Caki2 (cell line): Measurements from ENCODE around the gene CGNL1. TPM values are rescaled to one million over a fixed set of nuclear protein-coding genes. Genes with fewer than 3 reads are reported as not detected.
A peak's percentile ranks its signal among the peaks of the same experiment; 100 is the strongest.

Source experiments
- DNase-seq: peaks from one replicate; pipeline ENCODE4 v3.0.0-alpha.2; 2015; ENCODE audit warnings: low read depth
- in situ Hi-C: cut with HindIII; loops from 2 replicates; pipeline ENCODE4 v1.10.0; 2016; ENCODE audit warnings: low sequenced_read_pairs, low pct_unique_long_range_greater_than_20kb, mixed read lengths
- total RNA-seq: library from RNA; depleted of rRNA; stranded (reverse); fragments of >200 nt; shearing (Covaris generic); gene quantifications from 2 replicates; pipeline ENCODE4 v1.2.3, GENCODE V29; 2014; ENCODE audit warnings: low replicate concordance; rRNA removed

CGNL1 gene, protein sequence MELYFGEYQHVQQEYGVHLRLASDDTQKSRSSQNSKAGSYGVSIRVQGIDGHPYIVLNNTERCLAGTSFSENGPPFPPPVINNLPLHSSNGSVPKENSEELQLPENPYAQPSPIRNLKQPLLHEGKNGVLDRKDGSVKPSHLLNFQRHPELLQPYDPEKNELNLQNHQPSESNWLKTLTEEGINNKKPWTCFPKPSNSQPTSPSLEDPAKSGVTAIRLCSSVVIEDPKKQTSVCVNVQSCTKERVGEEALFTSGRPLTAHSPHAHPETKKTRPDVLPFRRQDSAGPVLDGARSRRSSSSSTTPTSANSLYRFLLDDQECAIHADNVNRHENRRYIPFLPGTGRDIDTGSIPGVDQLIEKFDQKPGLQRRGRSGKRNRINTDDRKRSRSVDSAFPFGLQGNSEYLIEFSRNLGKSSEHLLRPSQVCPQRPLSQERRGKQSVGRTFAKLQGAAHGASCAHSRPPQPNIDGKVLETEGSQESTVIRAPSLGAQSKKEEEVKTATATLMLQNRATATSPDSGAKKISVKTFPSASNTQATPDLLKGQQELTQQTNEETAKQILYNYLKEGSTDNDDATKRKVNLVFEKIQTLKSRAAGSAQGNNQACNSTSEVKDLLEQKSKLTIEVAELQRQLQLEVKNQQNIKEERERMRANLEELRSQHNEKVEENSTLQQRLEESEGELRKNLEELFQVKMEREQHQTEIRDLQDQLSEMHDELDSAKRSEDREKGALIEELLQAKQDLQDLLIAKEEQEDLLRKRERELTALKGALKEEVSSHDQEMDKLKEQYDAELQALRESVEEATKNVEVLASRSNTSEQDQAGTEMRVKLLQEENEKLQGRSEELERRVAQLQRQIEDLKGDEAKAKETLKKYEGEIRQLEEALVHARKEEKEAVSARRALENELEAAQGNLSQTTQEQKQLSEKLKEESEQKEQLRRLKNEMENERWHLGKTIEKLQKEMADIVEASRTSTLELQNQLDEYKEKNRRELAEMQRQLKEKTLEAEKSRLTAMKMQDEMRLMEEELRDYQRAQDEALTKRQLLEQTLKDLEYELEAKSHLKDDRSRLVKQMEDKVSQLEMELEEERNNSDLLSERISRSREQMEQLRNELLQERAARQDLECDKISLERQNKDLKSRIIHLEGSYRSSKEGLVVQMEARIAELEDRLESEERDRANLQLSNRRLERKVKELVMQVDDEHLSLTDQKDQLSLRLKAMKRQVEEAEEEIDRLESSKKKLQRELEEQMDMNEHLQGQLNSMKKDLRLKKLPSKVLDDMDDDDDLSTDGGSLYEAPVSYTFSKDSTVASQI
- total RNA-seq, result 0.49 and 0.84 TPM in 2 replicates

DNA sequence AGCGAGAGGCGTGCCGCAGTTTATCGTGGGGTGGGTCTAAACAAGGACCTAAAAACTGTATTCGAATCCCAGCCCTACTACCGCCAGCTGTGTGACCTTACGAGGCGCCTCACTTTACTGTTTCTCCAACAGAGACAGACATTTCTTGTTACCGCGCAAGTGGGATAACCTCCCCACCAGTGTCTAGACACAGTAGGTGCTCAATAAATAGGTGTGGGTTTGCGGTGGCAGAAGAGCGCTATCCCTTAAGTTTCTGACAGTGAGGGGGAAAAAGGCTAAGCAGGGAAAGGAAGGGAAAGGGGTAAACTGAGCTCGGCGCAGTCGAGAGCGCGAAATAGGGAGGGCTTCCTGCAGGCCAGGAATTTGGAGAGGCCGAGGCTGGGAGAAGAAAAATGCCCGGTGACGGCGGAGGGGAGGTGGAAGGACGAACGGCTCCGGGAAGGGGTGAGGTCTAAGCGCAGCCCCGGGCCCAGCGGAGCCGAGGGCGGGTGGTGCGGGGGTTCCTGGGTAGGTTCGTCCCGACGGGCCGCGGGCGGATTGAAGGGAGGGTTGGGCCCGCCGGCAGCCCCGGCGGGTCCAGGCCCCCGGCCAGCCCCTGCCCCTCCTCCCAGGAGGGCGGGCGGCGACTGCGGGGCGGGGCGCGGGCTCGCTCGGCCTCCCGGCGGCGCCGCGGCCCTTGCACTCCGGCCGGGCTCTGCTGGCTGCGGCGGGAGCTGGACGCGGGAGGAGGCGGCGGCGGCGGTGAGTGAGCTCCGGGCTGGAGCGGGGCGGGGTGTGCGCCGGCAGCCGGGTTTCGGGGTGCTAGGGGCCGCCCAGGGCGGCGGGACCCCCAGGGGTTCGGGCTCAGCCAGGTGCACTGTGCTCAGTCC, at the start of gene CGNL1:
TSS of gene CGNL1 (plus strand) at position 679 of the 869 bp plus-strand sequence. CDS start 61,495 bp downstream, outside the sequence.
- in situ Hi-C loops, result no loop called here
- peak; percentile 19 for DNase-seq

DNA sequence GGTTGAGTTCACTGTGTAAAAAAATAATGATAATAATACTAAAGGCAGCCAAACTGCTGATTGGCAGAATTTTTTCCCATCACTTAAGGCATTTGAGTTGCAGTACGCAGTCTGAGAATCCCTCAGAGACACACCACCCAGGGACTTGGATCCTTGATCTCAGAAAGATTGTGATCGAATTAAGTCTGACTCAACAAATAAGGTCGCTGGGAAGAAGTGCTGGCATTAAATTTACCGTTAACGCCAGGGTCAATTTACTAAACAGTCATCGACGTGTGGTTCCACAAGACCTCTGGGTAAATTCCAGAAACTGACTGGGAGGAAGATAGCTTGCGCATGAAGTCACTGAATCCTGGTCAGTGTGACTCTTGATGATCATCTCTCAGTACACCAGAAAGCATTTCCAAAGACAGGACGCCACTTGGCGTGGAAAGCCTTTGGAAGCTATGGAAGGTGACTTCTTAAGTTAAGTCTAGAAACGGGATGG, 48.3 kb upstream of the CGNL1 start:
- DNase-seq, result no peak
- in situ Hi-C loops, result no loop called here

DNA sequence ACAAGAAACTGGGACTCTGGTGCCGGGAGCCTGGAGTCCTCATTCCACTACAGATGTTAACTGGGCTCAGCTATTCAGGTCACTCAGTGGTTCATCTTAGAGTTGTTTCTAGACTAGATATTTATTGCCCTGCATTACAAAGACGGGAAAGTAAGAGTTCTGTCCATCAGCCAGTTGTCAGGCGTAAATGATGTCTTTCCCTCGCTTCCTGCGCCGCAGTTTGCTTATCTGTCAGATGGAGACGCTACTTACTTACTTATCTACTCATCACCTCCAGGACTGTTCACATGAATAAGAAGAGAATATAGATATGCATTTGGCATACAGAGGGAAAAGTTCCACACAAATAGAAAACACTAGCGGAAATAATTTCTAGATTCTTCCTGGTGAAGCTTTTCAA, 47.8 kb upstream of the CGNL1 start:
- in situ Hi-C loops, result no loop called here
- no peak for DNase-seq

DNA sequence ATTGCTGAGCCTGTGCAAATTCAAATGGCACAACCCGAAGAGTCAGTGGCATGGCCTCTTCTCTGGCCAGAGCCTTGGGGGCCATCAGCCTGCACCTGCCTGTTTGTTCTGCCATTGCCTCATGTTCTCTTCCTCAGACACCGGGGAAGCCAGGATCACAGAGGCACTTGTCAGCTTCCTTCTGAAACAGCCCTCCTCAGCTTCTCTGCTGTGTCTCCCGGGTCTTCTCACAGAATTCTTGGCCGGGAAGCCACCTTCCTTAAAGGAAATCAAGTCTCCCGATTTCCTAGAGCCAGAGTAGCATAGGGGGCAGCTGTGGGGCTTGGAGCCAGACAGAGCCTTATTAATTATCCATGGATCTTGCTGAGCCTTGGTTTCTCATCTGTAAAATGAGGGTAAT, 47.4 kb upstream of the CGNL1 start:
- in situ Hi-C loops, result no loop called here
- DNase-seq, result no peak

DNA sequence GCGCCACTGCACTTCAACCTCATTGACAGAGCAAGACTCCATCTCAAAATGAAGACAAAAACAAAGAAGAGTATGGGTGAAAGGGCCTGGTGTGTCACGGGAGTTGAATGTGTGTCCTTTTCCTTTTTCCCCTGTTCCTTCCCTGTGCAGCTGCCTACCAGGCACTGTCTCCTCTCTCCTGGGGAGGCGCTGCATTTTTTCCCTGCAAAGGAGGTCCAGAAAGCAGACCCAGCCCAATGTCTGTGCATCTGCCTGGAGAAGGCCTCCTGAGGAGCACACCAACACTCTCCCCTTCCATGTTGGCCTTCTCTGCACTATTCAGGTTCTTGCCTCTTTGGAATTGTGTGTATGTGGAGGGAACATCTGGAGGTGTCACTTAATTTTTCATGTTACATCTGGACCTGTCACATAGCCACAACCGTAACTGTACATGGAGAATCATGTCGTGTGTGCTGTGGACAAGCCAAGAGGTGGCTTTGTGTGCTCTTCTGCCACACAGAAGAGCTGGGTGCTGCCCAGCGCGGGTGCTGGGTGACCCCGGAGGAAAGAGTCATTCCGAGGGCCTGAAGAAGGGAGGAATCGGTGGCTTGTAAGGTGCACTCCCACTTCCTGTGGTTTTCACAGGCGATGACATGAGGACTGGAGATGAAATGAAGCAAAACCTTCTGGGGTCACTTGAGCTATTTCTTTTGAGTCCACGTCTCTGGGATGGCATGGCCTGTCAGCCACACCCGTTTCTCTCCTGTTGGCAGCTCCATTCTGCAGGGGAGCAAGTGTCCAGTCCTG, 46.5 kb upstream of the CGNL1 start:
- in situ Hi-C loops, result no loop called here
- no peak for DNase-seq

DNA sequence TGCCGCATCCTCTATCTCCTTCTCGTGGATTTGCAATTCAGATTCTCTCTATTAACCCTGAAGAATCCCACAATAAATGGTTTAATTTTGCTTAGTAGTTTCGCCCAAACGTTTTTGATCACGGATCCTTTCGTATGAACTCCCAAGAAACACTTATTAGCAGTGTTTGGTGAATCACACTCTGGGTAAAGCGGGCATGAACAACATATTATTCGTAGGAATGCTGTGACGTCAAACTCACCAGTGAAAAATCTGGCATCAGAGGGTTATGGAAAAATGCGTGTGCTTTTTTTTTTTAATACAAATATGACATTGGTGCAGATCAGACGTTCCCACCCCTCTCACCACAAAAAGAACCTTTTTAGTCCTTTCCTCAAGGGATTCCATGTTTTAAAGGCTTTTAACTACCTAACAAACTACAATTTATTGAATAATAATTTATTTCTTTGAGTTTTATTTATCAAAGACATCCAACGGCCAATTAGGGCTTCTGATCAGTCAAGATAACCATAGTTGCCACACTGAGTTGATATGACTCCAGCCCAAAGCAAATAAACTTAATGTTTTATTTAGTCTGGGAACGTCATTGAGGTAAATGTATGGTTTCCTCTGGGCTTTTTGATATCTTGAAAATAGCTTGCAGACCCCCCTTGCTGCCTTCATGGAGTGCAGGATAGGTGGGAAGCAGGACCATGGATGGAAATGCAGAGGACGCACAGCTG, 45.5 kb upstream of the CGNL1 start:
- in situ Hi-C loops, result no loop called here
- no peak for DNase-seq

DNA sequence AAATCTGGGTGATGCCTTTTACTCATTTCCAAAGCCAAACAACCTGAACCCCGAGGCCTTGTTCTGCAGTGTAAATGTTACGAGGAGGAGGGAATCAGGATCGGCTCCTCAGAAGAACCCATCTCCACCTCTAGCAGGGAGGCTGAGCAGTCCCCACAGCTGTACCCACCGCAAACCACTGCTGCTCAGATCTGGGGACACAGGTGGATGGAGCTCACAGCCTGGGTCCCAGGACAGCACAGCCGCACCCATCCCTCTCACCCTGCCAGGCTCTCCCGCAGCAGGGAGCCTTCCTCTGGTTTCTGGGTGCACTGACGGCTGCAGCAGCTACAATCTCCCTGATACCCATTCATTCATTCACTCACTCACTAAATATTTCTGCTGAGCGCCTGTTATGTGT, 44.0 kb upstream of the CGNL1 start:
- DNase-seq, result no peak
- in situ Hi-C loops, result no loop called here

DNA sequence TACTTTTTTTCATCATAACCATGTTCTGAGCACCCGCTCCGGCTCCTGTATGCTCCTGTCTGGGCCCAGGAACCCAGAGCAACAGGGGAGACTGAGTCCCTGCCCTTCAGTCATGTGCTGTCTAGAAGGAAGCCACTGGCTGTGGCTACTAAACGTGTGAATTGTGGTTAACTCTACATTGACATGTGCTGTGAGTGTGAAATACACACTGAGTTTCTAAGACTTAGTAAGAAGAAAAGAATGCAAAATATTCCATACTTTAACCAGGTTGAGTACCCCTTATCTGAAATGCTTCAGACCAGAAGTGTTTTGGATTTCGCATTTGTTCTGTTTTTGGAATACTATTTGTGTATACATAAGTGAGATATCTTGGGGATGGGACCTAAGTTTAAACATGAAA, 42.8 kb upstream of the CGNL1 start:
- in situ Hi-C loops, result no loop called here
- no peak for DNase-seq

DNA sequence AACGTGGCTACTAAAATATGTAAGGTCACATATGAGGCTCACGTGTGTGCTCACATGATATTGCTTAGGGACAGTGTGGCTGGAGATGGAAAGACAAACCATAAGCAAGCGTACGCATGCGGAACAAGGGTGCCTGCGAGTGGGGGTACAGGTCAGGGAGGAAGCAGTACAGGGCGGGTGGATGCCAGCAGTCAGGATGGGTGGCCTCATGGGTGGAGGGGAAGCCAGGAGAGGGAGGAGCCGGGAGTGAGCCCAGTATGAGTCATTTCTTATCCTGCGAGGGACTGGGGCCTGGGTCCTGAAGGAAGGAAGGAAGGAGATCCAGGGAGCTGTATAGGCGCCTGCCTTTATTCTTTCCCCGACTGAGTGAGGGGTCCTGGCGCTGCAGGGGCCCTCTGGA, 42.0 kb upstream of the CGNL1 start:
- DNase-seq, result no peak
- in situ Hi-C loops, result no loop called here

DNA sequence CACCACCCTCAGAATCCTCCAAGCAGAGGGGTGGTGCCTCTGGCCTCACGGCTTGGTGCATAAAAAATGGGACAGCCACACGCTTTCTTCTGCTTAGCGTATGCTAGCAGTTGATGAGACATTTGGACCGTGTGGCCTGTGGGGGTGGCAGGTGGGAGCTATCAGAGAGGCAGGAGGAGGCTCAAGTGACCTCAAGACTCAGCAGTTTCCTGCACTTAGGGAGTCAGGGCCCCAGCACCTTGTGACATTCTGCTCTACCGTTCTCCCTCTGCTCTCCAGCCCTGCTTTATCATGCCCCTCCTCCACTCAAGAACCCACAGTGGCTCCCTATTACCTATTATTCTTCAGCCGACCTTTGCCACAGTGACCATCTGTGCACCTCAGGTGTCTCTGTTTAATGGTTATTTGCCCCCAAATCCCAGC, 41.0 kb upstream of the CGNL1 start:
- no peak for DNase-seq
- in situ Hi-C loops, result no loop called here

DNA sequence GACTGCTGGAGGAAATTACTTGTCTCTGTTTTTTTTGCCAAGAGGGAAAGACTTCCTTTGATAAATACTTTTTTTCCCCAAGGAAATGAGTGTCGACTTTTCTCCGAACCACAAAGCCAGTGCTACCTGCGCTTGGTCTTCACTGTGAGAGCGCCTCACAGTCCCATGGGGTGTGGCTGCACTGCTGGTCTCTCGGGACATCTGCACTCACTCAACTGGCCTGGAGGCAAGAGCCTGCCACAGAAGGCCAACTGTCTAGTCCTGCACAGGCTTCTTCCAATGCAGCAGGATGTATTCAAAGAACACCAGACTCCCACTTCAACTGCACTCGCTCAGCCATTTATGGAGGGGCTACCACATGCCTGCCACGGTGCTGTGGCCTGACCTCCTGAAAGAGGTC, 40.6 kb upstream of the CGNL1 start:
- in situ Hi-C loops, result no loop called here
- DNase-seq, result no peak

DNA sequence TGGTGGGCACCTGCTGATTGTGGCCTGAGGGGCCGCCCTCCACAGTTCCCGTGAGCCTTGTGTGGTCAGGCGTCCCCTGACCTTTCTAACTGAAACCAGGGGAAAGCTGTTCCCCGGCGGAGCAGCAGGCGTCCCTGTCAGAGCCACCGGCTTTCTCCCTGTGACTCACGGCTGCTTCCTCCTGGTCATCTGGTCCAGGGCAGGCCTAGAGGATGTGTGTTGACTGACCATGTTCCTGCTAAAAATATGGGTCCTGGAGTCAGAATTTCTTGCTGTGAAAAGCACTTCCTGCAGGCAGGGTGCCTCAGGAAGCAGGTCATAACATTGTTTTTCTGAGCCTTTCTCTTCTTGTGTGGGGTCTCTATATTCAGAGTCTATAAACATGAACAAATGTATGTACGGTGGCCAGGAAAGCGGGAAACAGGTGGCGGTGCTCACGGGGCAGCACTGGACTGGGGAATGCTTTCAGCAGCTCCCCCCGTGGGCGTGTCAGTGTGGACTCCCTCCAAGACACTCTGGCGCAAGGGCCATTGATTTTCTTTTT, 38.4 kb upstream of the CGNL1 start:
- DNase-seq, result no peak
- in situ Hi-C loops, result no loop called here

DNA sequence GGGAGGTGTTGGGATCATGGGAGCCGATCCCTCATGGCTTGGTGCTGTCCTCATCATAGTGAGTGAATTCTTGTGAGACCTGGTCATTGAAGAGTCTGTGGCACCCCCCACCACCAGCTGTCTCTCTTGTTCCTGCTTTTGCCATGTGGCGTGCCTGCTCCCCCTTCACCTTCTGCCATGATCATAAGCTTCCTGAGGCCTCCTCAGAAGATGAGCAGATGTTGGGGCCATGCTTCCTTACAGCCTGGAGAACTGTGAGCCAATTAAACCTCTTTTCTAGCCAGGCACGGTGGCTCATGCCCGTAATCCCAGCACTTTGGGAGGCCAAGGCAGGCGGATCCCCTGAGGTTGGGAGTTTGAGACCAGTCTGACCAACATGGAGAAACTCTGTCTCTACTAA, 37.0 kb upstream of the CGNL1 start:
- no peak for DNase-seq
- in situ Hi-C loops, result no loop called here

DNA sequence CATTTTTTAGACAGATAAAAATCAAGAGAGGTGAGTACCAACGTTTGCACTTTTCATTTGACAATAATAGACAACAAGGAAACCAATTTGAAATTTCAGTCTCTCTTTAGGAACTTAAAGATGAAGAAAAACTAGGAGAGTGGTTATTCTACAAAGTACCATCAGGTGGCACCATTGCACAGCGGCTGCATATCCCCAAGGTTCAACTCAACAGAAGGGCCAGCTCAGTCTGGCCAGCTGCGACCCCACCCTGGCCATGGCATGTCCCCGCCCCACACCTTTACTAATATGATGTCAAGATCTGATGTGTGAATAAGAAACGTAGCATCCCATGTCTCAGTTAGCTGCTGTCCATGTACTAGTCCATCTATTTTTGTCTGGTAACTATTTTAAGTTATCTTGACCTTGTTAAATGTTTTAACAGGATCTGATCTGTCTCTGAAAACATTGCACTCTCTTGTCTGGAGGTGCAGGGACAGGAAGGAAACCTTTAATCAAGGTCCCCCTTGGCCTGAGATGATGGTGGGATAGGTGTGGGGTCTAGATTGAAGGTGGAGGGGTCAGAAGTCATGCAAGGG, 35.5 kb upstream of the CGNL1 start:
- in situ Hi-C loops, result no loop called here
- DNase-seq, result peak; percentile 50

DNA sequence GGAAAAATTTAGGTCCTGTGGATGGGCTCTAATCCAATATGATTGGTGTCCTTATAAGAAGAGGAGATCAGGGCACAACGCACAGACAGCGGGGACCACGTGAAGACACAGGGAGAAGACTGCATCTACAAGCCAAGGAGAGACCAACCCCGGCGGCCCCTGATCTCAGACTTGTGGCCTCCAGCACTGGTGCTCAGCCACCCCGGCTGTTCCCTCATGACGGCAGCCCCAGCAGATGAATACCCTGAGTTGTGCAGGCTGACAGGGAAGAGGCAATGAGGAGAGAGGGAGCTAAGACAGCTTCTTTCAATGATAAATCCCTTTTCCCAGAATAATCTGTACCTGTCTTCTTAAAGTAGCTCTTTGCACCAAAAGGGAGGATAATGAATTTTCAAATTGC, 33.3 kb upstream of the CGNL1 start:
- in situ Hi-C loops, result no loop called here
- DNase-seq, result no peak

DNA sequence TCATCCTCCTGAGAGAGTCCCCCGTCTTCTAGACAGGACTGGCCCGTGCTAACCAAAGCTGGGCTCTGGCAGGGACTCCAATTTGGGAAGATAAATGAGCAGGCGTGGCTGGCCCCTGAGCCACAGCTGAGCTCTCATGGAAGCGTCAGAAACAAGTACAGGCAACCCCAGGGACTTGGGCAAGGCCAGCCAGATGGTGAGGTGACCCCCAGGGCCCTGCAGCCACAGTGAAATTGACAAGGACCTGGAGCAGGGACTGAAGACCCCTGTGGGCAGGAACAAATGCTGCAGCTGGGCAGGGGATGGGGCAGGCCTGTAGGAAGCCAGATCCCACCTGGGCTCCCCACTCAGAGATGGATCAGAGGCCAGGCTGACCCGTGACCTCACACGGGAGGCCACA, 32.8 kb upstream of the CGNL1 start:
- in situ Hi-C loops, result no loop called here
- no peak for DNase-seq
